Activated CD8-positive, alpha-beta T cell treated with anti-CD3 and anti-CD28 coated beads, Interleukin-2, amount 10 ng/mL, durations not matched to agents 7 days and 5 days (primary cell): Measurements from ENCODE around the gene PHC2. TPM values are rescaled to one million over a fixed set of nuclear protein-coding genes. Genes with fewer than 3 reads are reported as not detected.

Experiments used
- ATAC-seq: fragments of 150-1000 bp; cut with Tn5 transposase; one replicate; pipeline ENCODE4 v1.10.0; 2021; ENCODE audit warnings: moderate library complexity
- CTCF ChIA-PET: fragments of 350-600 bp; sonication (Branson Sonifier 250); formaldehyde crosslinking; loops from one replicate; lab custom pipeline; 2021; ENCODE audit warnings: antibody characterized with exemption; lab: Charles Lee
- POLR2A ChIA-PET: fragments of 350-600 bp; sonication (Branson Sonifier 250); formaldehyde crosslinking; loops from one replicate; lab custom pipeline; 2021; ENCODE audit warnings: antibody characterized with exemption; lab: Charles Lee
- DNase-seq: peaks from one replicate; pipeline ENCODE4 v3.0.0-alpha.2; 2020
- H3K27ac Mint-ChIP-seq: one replicate; pipeline ENCODE4 v1.8.0; 2021; ENCODE audit warnings: mild to moderate bottlenecking, mixed read lengths
- H3K27me3 Mint-ChIP-seq: one replicate; pipeline ENCODE4 v1.8.0; 2021; ENCODE audit warnings: low read depth, mixed read lengths
- H3K36me3 Mint-ChIP-seq: one replicate; pipeline ENCODE4 v1.8.0; 2021; ENCODE audit warnings: low read depth, mixed read lengths
- H3K4me1 Mint-ChIP-seq: one replicate; pipeline ENCODE4 v1.8.0; 2021; ENCODE audit warnings: low read depth, mixed read lengths
- H3K4me3 Mint-ChIP-seq: one replicate; pipeline ENCODE4 v1.8.0; 2021; ENCODE audit warnings: mild to moderate bottlenecking, mixed read lengths
- H3K9me3 Mint-ChIP-seq: one replicate; pipeline ENCODE4 v1.8.0; 2022; ENCODE audit warnings: mixed read lengths; ENCODE audit not compliant: insufficient read depth
- total RNA-seq, 2 experiments: library from RNA; stranded (reverse); gene quantifications; one replicate each; pipeline ENCODE4 v1.2.3, GENCODE V29; 2021

Gene PHC2
- total RNA-seq, 2 experiments from 2014 or later: 40.3 to 42.2 TPM

DNA sequence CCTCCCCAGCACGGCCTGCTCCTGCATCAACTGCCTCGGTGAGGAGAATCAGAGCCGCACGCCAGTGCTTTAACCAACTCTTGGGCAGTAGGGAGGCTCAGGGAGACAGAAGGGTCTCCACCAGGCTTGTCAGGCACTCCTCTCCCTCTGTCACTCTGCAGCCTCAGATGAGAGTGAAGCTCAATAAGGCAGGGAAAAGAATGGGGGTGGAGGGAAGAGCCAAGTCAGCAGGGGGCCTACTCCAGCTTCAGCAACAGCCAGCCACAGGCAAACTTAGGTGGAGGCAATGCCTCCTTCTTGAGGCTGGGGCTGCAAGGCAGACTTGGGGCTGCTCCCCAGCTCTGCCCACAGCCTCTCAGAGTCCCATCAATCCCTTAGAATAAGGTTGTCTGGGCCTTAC is 58.2 kb downstream of the PHC2 start:
- H3K4me1 Mint-ChIP-seq: peaks cover 14% of the 10 kb centered on the region
- ATAC-seq (no peak), DNase-seq (no peak)
- H3K9me3 Mint-ChIP-seq: no peaks in the 10 kb centered on the region
- no peak overlapping the region for H3K27ac Mint-ChIP-seq
- no peaks in the 10 kb centered on the region for H3K36me3 Mint-ChIP-seq
- POLR2A ChIA-PET: interaction anchor here (0.6 kb wide), 1 partner anchor 9 kb away, joined by 4 read pairs; no protein-coding TSS in a partner anchor
- peaks cover 2% of the 10 kb centered on the region for H3K27me3 Mint-ChIP-seq
- no peak overlapping the region for H3K4me3 Mint-ChIP-seq
- CTCF ChIA-PET: interaction anchor here (0.9 to 2.5 kb wide), 3 partner anchors 77 to 98 kb away, joined by 4 to 11 read pairs (median 5); no protein-coding TSS in a partner anchor

DNA sequence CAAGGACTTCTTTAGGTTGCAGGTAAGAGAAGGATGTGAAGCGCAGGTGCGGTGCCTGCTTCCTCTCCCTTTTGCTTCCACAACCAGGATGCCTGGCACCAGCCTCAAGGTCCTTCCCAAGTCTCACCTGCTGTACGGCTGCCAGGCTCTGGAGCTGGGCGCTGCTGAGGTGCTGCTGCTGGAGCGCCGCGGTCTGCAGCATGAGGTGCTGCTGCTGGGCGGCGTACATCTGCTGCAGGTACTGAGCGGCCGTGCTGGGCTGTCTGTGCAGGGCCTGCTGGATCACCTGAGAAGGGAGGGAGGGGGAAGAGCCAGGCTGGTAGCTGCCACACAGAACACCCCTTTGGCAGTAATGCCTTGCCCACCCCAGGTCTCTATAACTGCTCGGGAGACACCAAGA is 58.7 kb downstream of the PHC2 start:
- H3K27me3 Mint-ChIP-seq: peaks cover 2% of the 10 kb centered on the region
- H3K36me3 Mint-ChIP-seq: no peaks in the 10 kb centered on the region
- POLR2A ChIA-PET: interaction anchor here (0.6 kb wide), 1 partner anchor 8 kb away, joined by 4 read pairs; no protein-coding TSS in a partner anchor

GRCh38 chr1:33371334-33371733 is 59.6 kb downstream of the PHC2 start:
- H3K36me3 Mint-ChIP-seq: no peaks in the 10 kb centered on the region
- no peak overlapping the region for H3K4me3 Mint-ChIP-seq
- no peak for DNase-seq
- H3K9me3 Mint-ChIP-seq: no peaks in the 10 kb centered on the region
- H3K4me1 Mint-ChIP-seq: peaks cover 6% of the 10 kb centered on the region
- no peak for ATAC-seq
- ChIA-PET CTCF (interaction anchor here (1.8 to 2.5 kb wide), 2 partner anchors 76 to 85 kb away, joined by 5 to 11 read pairs; no protein-coding TSS in a partner anchor), POLR2A (no interaction called here)
- peaks cover 2% of the 10 kb centered on the region for H3K27me3 Mint-ChIP-seq
- H3K27ac Mint-ChIP-seq: no peak overlapping the region

More for the DNA sequence above, 58.7 kb downstream of the PHC2 start:
- Mint-ChIP-seq H3K27ac (no peak overlapping the region), H3K4me1 (peaks cover 14% of the 10 kb centered on the region), H3K9me3 (no peaks in the 10 kb centered on the region), H3K4me3 (no peak overlapping the region)
- CTCF ChIA-PET: interaction anchor here (0.9 to 2.5 kb wide), 3 partner anchors 77 to 99 kb away, joined by 4 to 11 read pairs (median 5); no protein-coding TSS in a partner anchor
- no peak for ATAC-seq
- DNase-seq: no peak

- H3K4me1 Mint-ChIP-seq: peaks cover 5% of the 10 kb centered on the region
- H3K4me3 Mint-ChIP-seq: no peak overlapping the region
- no peaks in the 10 kb centered on the region for H3K9me3 Mint-ChIP-seq
- ChIA-PET POLR2A (no interaction called here), CTCF (interaction anchor here (0.8 to 3.1 kb wide), 4 partner anchors 73 to 100 kb away, joined by 3 to 29 read pairs (median 4); no protein-coding TSS in a partner anchor)
- peaks cover 2% of the 10 kb centered on the region for H3K27me3 Mint-ChIP-seq
- DNase-seq: no peak
- no peaks in the 10 kb centered on the region for H3K36me3 Mint-ChIP-seq
- no peak for ATAC-seq
- no peak overlapping the region for H3K27ac Mint-ChIP-seq
Measured at GRCh38 chr1:33370827-33371226, 60.1 kb downstream of the PHC2 start.

DNA sequence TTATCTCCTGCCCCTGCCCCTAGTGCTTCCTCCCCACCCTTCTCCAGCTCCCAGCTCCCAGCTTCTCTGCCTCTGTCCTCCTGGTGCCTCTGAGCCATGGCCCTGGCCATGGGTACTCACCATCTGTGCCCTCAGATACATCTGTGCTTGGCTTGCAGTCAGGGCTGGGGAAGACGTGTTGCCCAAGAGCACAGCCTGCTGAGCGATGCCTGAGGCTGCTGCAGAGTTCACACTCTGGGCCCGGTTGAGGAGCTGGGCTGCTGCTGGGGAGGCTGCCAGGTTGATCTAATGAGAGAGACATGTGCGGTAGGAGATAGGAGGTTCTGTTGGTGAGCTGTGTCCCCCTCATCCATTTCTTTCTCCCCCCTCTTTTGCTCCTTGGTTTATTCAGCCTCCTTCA is 60.6 kb downstream of the PHC2 start:
- Mint-ChIP-seq H3K4me1 (peaks cover 5% of the 10 kb centered on the region), H3K4me3 (no peak overlapping the region), H3K9me3 (no peaks in the 10 kb centered on the region), H3K27ac (no peak overlapping the region), H3K36me3 (no peaks in the 10 kb centered on the region), H3K27me3 (peaks cover 2% of the 10 kb centered on the region)
- ATAC-seq: no peak
- ChIA-PET CTCF (interaction anchor here (0.7 to 3.1 kb wide), 5 partner anchors 72 to 101 kb away, joined by 3 to 29 read pairs (median 3); no protein-coding TSS in a partner anchor), POLR2A (no interaction called here)
- DNase-seq: no peak

GRCh38 chr1:33369764-33370163 is 61.1 kb downstream of the PHC2 start:
- H3K27me3 Mint-ChIP-seq: peaks cover 2% of the 10 kb centered on the region
- CTCF ChIA-PET: interaction anchor here (0.6 to 3.1 kb wide), 4 partner anchors 71 to 219 kb away, joined by 3 to 29 read pairs (median 3); no protein-coding TSS in a partner anchor
- H3K27ac Mint-ChIP-seq: no peak overlapping the region
- DNase-seq: no peak
- peaks cover 5% of the 10 kb centered on the region for H3K4me1 Mint-ChIP-seq
- ATAC-seq: no peak
- H3K36me3 Mint-ChIP-seq: no peaks in the 10 kb centered on the region
- H3K4me3 Mint-ChIP-seq: no peak overlapping the region
- POLR2A ChIA-PET: no interaction called here
- H3K9me3 Mint-ChIP-seq: no peaks in the 10 kb centered on the region

DNA sequence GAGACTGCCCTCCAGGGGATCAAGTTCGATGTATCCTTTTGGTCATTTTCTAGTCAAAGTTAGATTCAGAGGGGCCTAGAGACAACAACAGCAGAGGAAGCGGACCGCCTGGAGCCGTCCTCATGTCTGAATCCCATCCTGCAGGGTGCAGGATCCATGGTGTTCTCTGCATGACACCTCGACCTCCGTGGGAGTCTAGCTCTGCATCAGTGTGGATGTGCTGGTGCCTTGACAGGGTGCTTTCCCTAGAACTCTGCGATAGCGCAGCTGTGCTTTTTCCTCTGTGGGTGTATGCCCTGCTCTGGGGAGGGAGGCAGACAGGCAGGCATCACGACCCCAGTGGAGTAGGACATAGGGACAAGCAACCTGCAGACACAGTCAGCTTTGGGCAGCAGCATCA is 61.8 kb downstream of the PHC2 start:
- ChIA-PET CTCF (interaction anchor here (0.6 to 3.1 kb wide), 3 partner anchors 73 to 218 kb away, joined by 3 to 29 read pairs (median 3); no protein-coding TSS in a partner anchor), POLR2A (no interaction called here)
- DNase-seq (no peak), ATAC-seq (no peak)
- H3K4me3 Mint-ChIP-seq: no peak overlapping the region
- H3K27ac Mint-ChIP-seq: no peak overlapping the region
- peaks cover 2% of the 10 kb centered on the region for H3K27me3 Mint-ChIP-seq
- H3K9me3 Mint-ChIP-seq: no peaks in the 10 kb centered on the region
- no peaks in the 10 kb centered on the region for H3K36me3 Mint-ChIP-seq
- peaks cover 5% of the 10 kb centered on the region for H3K4me1 Mint-ChIP-seq

DNA sequence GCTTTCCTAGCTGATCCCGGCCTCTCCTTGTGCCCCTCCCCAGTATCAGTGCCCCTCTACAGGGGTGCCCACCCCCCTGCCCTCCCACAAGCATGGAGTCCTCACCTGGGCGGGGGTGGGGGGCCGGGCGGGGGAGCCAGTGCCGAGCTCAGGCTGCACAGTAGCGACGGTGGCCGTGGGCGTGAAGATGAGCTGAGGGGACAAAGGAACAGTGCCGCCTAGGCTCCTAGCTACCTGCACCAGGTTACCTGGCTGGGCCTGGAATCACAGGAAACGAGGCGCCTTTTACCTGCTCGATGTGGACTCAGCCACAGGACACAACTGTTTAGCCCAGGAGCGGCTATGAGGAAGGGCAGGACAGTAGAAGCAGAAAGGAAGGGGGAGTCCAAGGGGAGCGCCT is 62.5 kb downstream of the PHC2 start:
- Mint-ChIP-seq H3K36me3 (no peaks in the 10 kb centered on the region), H3K27me3 (peaks cover 2% of the 10 kb centered on the region), H3K27ac (no peak overlapping the region), H3K4me3 (no peak overlapping the region), H3K4me1 (peaks cover 5% of the 10 kb centered on the region), H3K9me3 (no peaks in the 10 kb centered on the region)
- DNase-seq (no peak), ATAC-seq (no peak)
- ChIA-PET CTCF (interaction anchor here (0.8 to 3.1 kb wide), 2 partner anchors 70 to 73 kb away, joined by 6 to 29 read pairs; no protein-coding TSS in a partner anchor), POLR2A (no interaction called here)

DNA sequence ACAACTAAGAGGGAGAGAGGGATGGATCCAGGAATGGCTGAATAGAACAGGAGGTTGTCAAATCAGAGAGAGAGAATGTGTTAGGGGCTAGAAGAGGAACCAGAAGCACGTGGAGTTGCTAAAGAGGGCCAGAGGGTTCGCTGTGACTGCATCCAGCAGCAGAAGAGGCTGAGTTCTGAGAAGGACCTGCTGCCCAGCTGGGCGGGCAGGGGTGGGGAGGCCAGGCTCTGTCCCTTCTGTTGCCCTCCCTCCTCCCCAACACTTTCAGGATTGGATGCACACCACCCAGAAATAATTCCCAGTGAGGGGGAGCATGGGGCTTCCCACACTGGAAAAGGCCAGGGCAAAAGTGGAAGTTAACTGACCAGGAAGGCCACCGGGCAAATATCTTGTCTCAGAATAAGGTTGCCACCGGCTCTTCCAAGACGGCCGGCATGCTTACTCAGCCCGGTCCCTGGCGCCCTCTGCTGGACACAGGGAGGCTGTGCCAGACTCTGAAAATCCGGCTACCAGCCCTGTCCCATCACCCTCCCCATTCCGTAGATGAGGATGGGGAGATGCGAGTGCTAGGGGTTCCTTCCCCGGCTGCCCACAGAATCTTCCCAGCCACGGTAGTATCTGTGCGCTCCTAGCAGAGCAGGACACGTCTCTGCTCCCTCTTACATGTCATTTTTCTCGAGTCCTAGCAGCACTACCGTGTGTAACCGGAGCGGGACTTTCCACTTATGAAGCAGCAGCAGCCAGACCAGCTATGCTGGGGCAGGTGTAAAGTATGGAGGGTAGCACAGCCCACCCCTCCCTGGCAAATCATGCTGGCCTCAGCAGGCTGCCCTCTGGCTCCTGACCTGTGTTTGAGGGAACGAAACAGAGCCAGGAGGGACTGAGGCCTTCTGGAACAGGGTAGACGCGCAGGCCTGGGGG is 63.1 kb downstream of the PHC2 start:
- CTCF ChIA-PET: interaction anchor here (0.8 to 3.1 kb wide), 2 partner anchors 70 to 72 kb away, joined by 6 to 29 read pairs; no protein-coding TSS in a partner anchor
- H3K9me3 Mint-ChIP-seq: no peaks in the 10 kb centered on the region
- H3K4me3 Mint-ChIP-seq: no peak overlapping the region
- H3K27ac Mint-ChIP-seq: no peak overlapping the region
- DNase-seq: peak; percentile 89
- H3K36me3 Mint-ChIP-seq: no peaks in the 10 kb centered on the region
- peaks cover 2% of the 10 kb centered on the region for H3K27me3 Mint-ChIP-seq
- H3K4me1 Mint-ChIP-seq: peaks cover 5% of the 10 kb centered on the region
- POLR2A ChIA-PET: interaction anchor here (0.8 kb wide), 1 partner anchor 223 kb away, joined by 4 read pairs; no protein-coding TSS in a partner anchor
- peak; percentile 97 for ATAC-seq

DNA sequence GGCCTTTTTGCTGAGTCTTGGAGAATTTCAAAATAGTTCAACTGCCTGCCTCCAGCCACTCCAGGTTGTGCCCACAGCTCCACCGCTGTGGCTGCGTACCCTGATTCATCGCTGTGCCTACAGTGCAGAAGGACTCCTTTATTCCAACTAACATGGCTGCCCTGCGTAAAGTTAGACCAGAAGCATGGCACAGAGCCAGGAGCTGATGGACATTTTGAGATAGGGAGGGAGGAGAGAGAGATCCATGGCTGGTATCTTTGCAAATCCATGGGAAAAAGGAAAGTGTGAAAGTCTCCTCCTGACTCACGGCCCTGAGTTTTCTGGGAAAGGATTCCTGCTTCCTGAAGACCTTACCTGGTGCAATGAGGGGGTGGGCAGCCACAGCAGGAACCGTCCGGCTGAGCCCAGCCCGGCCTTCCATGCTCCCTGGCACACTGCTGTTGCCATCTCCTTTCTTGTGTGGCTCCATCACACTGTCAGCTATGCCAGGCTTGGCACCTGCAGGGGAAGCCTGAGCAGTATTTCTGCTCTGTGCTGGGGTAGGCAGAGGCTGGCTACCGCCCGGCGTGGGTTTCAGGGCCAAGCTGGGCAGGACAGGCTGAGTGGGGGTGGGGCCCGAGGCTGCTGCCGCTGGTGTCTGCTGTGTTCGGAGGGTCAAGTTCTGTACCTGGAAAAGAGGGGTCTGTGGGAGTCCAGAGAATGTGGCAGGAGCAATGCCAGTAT is 64.0 kb downstream of the PHC2 start:
- no peaks in the 10 kb centered on the region for H3K9me3 Mint-ChIP-seq
- H3K4me3 Mint-ChIP-seq: no peak overlapping the region
- ChIA-PET CTCF (interaction anchor here (1.4 to 3.0 kb wide), 3 partner anchors 17 to 71 kb away, joined by 3 to 26 read pairs (median 6); no protein-coding TSS in a partner anchor), POLR2A (interaction anchor here (0.8 kb wide), 1 partner anchor 222 kb away, joined by 4 read pairs; no protein-coding TSS in a partner anchor)
- H3K36me3 Mint-ChIP-seq: no peaks in the 10 kb centered on the region
- no peak for ATAC-seq
- H3K27me3 Mint-ChIP-seq: peaks cover 2% of the 10 kb centered on the region
- no peak for DNase-seq
- H3K4me1 Mint-ChIP-seq: peaks cover 5% of the 10 kb centered on the region
- H3K27ac Mint-ChIP-seq: no peak overlapping the region

DNA sequence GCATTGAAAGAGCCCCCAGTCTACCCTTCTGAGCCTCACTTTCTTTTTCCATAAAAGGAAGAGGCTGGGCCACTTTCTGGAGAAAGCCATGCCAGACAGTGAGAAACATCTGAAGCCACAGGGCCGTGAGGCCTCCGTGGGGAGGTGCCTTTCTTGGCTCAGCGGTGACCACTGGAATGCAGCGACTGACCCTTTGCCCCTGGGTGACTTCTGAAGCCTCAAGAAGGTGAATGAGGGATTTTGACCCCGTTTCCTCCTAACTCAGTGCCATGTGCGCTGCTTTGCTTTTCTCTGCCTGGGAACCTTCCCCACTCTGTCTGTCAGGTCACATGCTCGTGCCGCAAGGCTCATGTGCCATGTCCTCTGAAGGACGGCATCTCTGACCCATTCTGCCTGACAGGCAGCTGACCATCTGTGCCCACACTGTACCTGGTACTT is 65.3 kb downstream of the PHC2 start:
- no peak for ATAC-seq
- no peak overlapping the region for H3K27ac Mint-ChIP-seq

More for the DNA sequence above, 65.3 kb downstream of the PHC2 start:
- Mint-ChIP-seq H3K9me3 (no peaks in the 10 kb centered on the region), H3K4me3 (no peak overlapping the region), H3K4me1 (peaks cover 9% of the 10 kb centered on the region), H3K36me3 (no peaks in the 10 kb centered on the region), H3K27me3 (peaks cover 2% of the 10 kb centered on the region)
- POLR2A ChIA-PET: no interaction called here
- DNase-seq: no peak
- CTCF ChIA-PET: interaction anchor here (1.1 to 3.0 kb wide), 4 partner anchors 16 to 70 kb away, joined by 3 to 26 read pairs (median 6); no protein-coding TSS in a partner anchor
